PC-9 (cell line): ENCODE data around the gene BRIP1. TPM values are rescaled to one million over a fixed set of nuclear protein-coding genes. Genes with fewer than 3 reads are reported as not detected.
"Not testable (repeated sequence)": the region's sequence is repeated elsewhere in the genome, so short reads cannot be mapped to it uniquely, and the experiment has no call there.

Experiments
- BruUV-seq: library from RNA; stranded (reverse); fragments of 400-500 nt; replicated peaks from 2 replicates; lab custom pipeline; 2021; lab: Mats Ljungman, UMichigan
- CTCF ChIA-PET: fragments of 300-600 bp; sonication (Branson Sonifier 250); formaldehyde crosslinking; loops from one replicate; lab custom pipeline; 2022; ENCODE audit warnings: antibody characterized with exemption; lab: Charles Lee
- POLR2A ChIA-PET: fragments of 300-600 bp; sonication (Branson Sonifier 250); formaldehyde crosslinking; loops from one replicate; lab custom pipeline; 2022; ENCODE audit warnings: antibody characterized with exemption; ENCODE audit not compliant: unreplicated experiment; lab: Charles Lee
- DNase-seq, 2 experiments: peaks; one replicate each; pipeline versions ENCODE4 v3.0.0 to v3.0.0-alpha.2; 2015 to 2022; ENCODE audit warnings: mixed read lengths in 1 of 2
- H2AFZ ChIP-seq: fragments of 200-600 bp; sonication (generic); 2 replicates; pipeline ENCODE4 v1.8.1; 2017; ENCODE audit warnings: antibody characterized with exemption
- H3F3A ChIP-seq: fragments of 200-600 bp; sonication (generic); 2 replicates; pipeline ENCODE4 v1.8.1; 2017; ENCODE audit warnings: antibody characterized with exemption, mild to moderate bottlenecking, low read depth; ENCODE audit not compliant: insufficient read depth
- H3K27ac ChIP-seq: fragments of 200-600 bp; sonication (generic); 2 replicates; pipeline ENCODE4 v1.6.1; 2016; ENCODE audit warnings: mixed run types
- H3K27me3 ChIP-seq: fragments of 200-600 bp; sonication (generic); 2 replicates; pipeline ENCODE4 v1.6.1; 2016; ENCODE audit warnings: low read depth, mixed run types; ENCODE audit not compliant: insufficient read depth
- H3K36me3 ChIP-seq: fragments of 200-600 bp; sonication (generic); 2 replicates; pipeline ENCODE4 v1.6.1; 2016; ENCODE audit warnings: low read depth, mixed run types
- H3K4me1 ChIP-seq: fragments of 200-600 bp; sonication (generic); replicated peaks from 2 replicates; pipeline ENCODE4 v1.6.1; 2016; ENCODE audit warnings: mixed run types; ENCODE audit not compliant: insufficient read depth
- H3K4me2 ChIP-seq: fragments of 200-600 bp; sonication (generic); 2 replicates; pipeline ENCODE4 v1.6.1; 2017; ENCODE audit warnings: mixed run types
- H3K4me3 ChIP-seq: fragments of 200-600 bp; sonication (generic); 2 replicates; pipeline ENCODE4 v1.6.1; 2016; ENCODE audit warnings: mixed run types
- H3K79me2 ChIP-seq: fragments of 200-600 bp; sonication (generic); 2 replicates; pipeline ENCODE4 v1.6.1; 2017; ENCODE audit warnings: low read depth, mixed run types
- H3K9me2 ChIP-seq: fragments of 200-600 bp; sonication (generic); 2 replicates; pipeline ENCODE4 v1.8.1; 2017; ENCODE audit warnings: mild to moderate bottlenecking; ENCODE audit not compliant: insufficient read depth
- H3K9me3 ChIP-seq: fragments of 200-600 bp; sonication (generic); 2 replicates; pipeline ENCODE4 v1.8.1; 2016; ENCODE audit warnings: low read depth; ENCODE audit not compliant: insufficient read depth
- H4K20me1 ChIP-seq: fragments of 200-600 bp; sonication (generic); 2 replicates; pipeline ENCODE4 v1.8.1; 2017; ENCODE audit not compliant: insufficient read depth
- EZH2 ChIP-seq: fragments of 200-600 bp; sonication (generic); IDR thresholded peaks from 2 replicates; pipeline ENCODE4 v1.8.0; 2017; ENCODE audit warnings: antibody characterized with exemption, low read depth
- intact Hi-C: fragments of 100-400 bp; cut with micrococcal nuclease; formaldehyde crosslinking; loops from one replicate; pipeline ENCODE4 v1.10.0; 2022; ENCODE audit not compliant: unreplicated experiment
- total RNA-seq: library from RNA; stranded (reverse); gene quantifications from 2 replicates; pipeline ENCODE4 v1.2.3, GENCODE V29; 2021
- TF ChIP-seq, protein P1 (sequence below): fragments of 200-600 bp; sonication (generic); conservative IDR thresholded peaks from 2 replicates; pipeline ENCODE4 v1.6.1; 2017; ENCODE audit warnings: mixed run types, antibody characterized with exemption, mild to moderate bottlenecking, moderate library complexity

BRIP1 gene
- total RNA-seq, 1 experiment from 2014 or later = 16.0 TPM

DNA sequence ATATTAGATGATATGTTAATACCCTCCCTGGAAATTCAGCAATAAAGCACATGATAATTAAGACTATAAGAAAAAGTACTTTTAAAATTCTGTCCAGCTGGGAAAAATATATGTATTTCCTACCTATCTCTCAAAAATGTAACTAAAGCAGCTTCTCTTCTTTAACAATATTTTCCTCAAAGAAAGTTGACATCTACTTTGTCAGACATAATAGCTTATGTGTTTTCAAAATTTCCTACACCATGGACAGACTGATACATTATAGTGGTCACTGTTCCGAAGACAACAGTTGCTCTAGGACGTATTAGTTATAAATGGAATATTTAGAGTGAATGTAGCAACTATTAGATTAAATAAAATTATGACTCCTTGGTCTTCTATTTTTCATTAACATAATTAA is 140.9 kb downstream of the BRIP1 start:
- H4K20me1 ChIP-seq = no peaks in the 10 kb centered on the region
- ChIA-PET POLR2A (no interaction called here), CTCF (no interaction called here)
- no peaks in the 10 kb centered on the region; the same call in 1 of the 2 replicates for H3K9me3 ChIP-seq
- H3K27ac ChIP-seq = no peak overlapping the region
- DNase-seq = no peak
- no peaks in the 10 kb centered on the region for H3K36me3 ChIP-seq
- no peak overlapping the region for H3K4me3 ChIP-seq
- H3K79me2 ChIP-seq = no peaks in the 10 kb centered on the region
- no TSS peak for BruUV-seq
- H3K4me1 ChIP-seq = no peaks in the 10 kb centered on the region
- no peak overlapping the region for H2AFZ ChIP-seq
- no peaks in the 10 kb centered on the region for H3F3A ChIP-seq
- no peaks in the 10 kb centered on the region for H3K27me3 ChIP-seq
- TF ChIP-seq, protein P1, sequence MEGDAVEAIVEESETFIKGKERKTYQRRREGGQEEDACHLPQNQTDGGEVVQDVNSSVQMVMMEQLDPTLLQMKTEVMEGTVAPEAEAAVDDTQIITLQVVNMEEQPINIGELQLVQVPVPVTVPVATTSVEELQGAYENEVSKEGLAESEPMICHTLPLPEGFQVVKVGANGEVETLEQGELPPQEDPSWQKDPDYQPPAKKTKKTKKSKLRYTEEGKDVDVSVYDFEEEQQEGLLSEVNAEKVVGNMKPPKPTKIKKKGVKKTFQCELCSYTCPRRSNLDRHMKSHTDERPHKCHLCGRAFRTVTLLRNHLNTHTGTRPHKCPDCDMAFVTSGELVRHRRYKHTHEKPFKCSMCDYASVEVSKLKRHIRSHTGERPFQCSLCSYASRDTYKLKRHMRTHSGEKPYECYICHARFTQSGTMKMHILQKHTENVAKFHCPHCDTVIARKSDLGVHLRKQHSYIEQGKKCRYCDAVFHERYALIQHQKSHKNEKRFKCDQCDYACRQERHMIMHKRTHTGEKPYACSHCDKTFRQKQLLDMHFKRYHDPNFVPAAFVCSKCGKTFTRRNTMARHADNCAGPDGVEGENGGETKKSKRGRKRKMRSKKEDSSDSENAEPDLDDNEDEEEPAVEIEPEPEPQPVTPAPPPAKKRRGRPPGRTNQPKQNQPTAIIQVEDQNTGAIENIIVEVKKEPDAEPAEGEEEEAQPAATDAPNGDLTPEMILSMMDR = no peak
- no peak for TF ChIP-seq EZH2
- H3K9me2 ChIP-seq = no peaks in the 10 kb centered on the region
- intact Hi-C loops = no loop called here
- no peak overlapping the region for H3K4me2 ChIP-seq

DNA sequence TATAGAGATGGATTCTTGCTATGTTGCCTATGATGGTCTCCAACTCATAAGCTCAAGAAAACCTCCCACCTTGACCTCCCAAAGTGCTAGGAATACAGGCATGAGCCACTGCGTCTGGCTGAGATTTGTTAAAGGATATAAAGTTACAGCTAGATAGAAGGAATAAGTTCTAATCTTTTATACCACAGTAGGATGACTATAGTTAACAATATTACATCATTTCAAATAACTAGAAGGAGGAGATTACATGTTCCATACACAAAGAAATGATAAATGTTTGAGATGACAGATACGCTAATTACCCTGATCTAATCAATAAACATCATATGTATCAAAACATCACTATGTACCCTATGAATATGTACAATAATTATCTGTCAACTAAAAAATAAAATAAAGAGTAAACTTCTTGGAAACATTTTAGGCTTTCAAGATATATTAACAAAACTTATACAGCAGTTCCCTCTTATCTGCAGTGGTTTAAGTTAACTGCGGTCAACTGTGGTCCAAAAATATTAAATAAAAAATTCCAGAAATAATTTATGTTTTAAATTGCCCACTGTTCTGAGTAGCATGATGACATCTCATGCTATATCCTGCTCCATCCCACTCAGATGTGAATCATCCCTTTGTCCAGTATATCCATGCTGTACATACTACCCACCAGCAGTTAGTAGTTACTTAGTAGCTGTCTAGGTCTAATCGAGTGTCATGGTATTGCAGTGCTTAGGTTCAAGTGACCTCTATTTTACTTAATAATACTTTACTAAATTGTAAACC is 143.1 kb downstream of the BRIP1 start:
- TF ChIP-seq EZH2 = no peak
- TF ChIP-seq, protein P1 = no peak
- H3K9me3 ChIP-seq = no peaks in the 10 kb centered on the region; the same call in none of the 2 replicates
- no TSS peak for BruUV-seq
- no peaks in the 10 kb centered on the region for H4K20me1 ChIP-seq
- no peak overlapping the region for H3K4me3 ChIP-seq
- DNase-seq = no peak
- H3K79me2 ChIP-seq = no peaks in the 10 kb centered on the region
- H3K27ac ChIP-seq = no peak overlapping the region
- no peaks in the 10 kb centered on the region for H3K9me2 ChIP-seq
- no peaks in the 10 kb centered on the region for H3K27me3 ChIP-seq
- no peak overlapping the region for H2AFZ ChIP-seq
- ChIA-PET POLR2A (interaction anchor here (0.7 kb wide), 1 partner anchor 33 kb away, joined by 12 read pairs; no protein-coding TSS in a partner anchor), CTCF (no interaction called here)
- H3K4me1 ChIP-seq = no peaks in the 10 kb centered on the region
- H3K36me3 ChIP-seq = peaks cover 6% of the 10 kb centered on the region; the same call in 1 of the 2 replicates
- intact Hi-C loops = no loop called here
- no peak overlapping the region for H3K4me2 ChIP-seq
- no peaks in the 10 kb centered on the region for H3F3A ChIP-seq

DNA sequence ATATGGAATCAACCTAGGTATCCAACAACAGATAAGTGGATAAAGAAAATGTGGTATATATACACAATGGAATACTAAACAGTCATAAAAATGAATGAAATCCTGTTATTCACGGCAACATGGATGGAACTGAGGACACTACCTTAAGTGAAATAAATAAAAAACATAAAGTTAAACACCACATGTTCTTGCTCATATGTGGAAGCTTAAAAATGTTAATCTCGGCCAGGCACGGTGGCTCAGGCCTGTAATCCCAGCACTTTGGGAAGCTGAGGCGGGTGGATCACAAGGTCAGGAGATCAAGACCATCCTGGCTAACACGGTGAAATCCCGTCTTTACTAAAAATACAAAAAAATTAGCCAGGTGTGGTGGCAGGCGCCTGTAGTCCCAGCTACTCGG is 144.1 kb downstream of the BRIP1 start:
- CTCF ChIA-PET, H2AFZ ChIP-seq, POLR2A ChIA-PET, H3K4me3 ChIP-seq, H3K36me3 ChIP-seq, H3F3A ChIP-seq, BruUV-seq, H3K27me3 ChIP-seq, DNase-seq, H3K9me3 ChIP-seq, intact Hi-C loops, H3K27ac ChIP-seq, H3K4me2 ChIP-seq, H3K4me1 ChIP-seq, H3K79me2 ChIP-seq, H3K9me2 ChIP-seq, H4K20me1 ChIP-seq: not testable (repeated sequence)
